ENCODE data around the gene BAIAP3.

The BAIAP3 gene

DNA sequence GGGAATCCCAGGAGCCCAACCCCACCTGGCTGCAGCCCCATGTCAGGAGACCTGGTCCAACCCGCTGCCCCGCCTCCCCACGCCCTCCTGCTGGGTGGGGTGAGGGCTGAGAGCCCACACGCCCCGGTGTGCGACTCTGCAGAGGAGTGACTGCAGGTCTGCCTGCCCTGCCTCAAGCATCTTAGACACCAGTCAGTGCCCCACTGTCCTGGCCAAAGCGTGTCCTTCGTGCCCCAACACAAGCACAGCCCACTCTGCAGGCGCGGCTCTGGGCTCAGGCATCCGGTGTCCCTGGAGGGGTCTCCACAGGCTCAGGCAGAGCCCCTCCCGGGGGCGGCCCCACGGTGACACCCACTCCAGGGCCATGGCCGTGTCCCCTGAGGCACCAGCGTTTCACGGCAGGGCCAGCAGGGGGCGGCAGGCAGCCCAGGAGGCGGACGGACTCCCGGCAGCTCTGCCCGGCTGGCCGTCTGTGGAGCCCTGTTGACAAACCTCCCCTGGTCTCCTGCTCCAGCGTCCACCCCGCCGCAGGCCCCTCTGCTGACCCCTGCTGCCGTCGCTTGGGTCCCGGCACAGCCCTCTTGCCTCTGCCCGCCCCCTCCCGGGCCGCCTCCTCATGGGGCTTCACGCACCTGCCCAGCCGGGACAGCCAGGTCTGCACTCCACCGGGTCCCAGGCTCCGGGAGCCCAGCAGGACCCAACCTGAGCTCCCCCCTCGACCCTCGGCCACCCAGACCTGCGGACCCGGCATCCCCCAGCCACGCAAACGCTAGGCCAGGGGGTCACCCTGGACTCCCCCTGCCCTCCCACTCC, 32.6 kb upstream of the BAIAP3 start:
- no peak for DNase-seq

DNA sequence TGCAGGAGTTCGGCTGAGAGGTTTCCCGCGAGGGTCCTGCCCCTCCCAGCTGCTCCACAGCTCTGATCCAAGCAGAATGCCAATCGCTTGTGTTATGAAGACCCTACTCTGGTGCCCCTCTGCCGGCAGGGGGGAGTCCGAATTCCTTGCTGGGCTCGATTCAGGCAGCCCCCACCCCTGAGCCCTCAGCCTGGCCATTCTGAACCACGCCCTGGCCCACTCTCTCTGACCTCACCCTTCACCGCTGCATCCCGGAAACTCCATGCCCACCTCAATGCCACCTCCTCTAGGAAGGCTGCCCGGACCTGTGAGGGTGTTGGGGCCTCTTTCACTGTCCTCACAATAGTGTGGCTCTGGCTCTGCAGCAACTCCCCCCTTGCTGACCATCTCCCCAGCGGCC, 31.9 kb upstream of the BAIAP3 start:
- DNase-seq, result no peak

DNA sequence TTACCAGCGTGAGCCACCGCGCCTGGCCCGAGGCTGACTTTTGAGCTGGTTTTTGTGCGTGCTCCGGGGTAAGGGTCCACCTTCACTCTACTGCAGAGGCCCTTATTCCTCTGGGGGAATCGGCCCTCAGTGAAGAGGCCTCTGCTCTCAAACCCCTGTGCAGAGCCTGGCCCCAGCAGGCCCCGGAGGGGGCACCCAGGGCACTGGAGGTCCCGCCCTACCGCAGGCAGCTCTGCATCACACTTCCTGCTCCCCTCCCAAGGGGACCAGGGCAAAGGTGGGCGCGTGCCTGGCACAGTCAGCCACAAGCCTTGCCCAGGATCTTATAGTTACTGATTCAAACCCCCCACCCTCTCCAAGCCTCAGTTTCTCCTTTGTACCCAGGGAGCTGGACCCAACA, 27.6 kb upstream of the BAIAP3 start:
- no peak for DNase-seq

DNA sequence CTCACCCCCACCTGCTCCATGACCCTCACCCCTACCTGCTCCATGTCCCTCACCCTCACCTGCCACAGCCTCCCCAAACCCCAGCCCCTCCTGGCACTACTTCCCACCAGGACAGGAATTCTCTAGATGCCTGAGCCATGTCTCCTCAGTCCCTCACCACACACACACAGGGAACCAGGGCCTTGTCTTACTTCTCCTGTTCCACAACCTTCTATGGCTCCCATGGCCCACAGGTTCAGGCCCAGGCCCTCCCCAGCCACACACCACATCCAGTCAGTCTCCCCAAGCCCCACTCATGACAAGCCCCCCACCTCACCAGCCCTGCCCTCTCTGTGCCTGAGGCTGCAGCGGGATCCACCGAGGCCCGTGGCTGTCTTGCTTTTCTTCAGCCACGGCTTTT, 27.1 kb upstream of the BAIAP3 start:
- no peak for DNase-seq

DNA sequence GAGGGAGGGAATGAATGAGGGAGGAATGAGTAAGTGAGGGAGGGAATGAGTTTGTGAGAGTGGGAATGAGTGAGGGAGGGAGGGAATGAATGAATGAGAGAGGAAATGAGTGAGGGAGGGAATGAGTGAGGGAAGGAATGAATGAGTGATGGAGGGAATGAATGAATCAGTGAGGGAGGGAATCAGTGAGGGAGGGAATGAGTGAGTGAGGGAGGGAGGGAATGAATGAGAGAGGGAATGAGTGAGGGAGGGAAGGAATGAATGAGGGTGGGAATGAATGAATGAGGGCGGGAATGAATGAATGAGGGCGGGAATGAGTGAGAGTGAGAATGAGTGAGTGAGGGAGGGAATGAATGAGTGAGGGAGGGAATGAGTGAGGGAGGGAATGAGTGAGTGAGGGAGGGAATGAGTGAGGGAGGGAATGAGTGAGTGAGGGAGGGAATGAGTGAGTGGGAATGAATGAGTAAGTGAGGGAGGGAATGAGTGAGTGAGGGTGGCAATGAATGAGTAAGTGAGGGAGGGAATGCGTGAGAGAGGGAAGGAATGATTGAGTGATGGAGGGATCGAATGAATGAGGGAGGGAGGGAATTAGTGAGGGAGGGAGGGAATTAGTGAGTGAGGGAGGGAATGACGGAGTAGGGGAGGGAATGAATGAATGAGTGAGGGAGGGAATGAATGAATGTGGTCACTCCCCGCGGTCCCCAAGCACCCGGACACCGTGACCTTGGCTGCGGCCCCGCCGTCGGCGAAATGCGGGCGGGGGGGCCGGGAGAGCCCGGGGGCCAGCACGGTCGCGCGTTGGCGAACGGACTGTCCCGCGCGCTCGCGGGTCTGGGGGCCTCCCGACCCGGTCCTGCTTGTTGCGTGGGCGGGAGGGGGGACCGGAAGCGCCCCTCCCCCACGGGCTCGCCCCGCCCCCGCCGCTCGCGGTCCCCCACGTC, 25.1 kb upstream of the BAIAP3 start:
- DNase-seq, result no peak

DNA sequence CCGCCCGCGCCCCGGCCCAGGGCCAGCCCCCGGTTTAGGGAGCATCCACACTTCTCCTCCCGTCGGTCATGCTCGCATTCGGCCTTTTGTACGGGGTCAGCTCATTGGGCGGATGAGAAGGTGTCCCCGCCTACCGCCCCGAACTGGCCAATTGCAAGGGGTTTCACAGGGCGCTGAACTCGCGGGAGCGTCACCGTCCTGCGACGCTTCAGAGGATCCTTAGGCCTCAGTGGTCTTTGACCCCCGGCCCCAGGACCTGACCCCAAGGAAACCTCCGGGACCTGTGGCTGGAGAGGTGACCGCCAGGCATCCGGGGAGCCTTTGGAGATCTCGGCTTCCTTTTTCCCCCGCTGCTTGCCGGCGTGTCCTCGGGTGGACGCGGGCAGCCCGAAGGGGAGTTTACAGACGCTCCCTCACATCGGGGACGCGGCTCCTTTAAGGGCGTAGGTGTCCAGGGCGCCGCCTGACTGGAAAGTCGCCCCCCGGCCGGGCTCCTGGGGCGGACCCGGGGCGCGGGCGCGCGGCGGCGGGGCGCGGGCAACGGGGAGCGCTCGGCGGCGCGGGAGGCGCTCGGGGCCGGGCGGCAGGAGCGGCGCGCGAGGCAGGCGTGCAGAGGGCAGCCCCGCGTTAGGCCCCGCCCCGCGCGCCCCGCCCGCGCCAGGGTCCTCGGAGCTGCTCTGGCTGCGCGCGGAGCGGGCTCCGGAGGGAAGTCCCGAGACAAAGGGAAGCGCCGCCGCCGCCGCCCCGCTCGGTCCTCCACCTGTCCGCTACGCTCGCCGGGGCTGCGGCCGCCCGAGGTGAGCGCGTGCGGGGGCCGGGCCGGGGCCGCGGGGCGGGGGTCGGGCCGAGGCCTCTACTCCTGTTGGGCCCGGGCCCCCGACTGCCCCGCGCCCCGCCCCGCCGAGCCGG, 24.2 kb upstream of the BAIAP3 start, which contains the start of gene UBE2I:
UBE2I (plus strand) TSS at position 660 of the 909 bp plus-strand sequence. CDS start 4,395 bp downstream, outside the sequence.
- peak; percentile 85 for DNase-seq

DNA sequence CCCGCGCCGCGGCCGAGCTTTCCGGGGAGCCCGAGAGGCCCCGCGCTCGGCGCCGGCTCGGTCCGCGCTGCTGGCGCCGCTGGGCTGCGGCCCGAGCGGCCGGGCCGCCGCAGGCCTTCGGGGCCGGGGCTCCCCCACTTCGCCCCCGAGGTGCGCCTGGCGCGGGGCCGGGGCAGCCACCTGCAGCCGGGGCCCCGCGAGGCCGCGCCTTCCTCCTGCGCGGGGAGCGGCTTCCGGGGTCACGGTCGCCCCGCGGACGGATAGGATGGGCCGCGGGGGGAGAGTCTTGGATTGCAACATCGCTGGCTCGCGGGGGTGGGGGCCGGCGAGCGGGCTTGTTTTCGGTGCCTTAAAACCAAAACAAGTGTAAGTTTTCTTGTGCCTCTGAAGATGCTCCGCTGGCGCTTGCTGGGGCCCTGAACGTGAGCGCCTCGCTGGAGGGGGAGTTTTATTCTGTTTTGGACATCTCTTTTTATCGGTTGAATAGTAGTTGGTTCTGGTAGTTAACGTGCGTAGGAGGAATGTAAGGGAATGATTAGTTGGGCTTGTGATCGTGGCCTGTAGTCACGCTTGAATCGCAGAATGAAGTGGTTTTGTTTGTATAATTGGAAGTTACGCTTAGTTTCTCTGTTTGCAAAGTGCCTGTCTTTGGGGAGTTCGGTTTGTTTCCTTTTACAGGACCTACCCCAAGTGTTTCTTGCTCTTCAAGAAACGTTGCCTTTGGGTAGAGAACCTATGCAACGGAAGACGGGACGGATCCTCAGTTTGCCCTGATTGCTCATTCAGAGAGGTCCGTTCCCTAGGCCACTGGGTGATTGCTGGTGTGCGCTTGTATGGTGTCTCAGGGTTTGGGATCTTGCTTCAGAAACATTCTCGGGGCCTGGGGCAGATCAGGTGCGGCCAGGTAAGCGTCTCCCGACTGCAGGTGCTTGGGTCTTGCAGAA, 23.3 kb upstream of the BAIAP3 start:
- no peak for DNase-seq

DNA sequence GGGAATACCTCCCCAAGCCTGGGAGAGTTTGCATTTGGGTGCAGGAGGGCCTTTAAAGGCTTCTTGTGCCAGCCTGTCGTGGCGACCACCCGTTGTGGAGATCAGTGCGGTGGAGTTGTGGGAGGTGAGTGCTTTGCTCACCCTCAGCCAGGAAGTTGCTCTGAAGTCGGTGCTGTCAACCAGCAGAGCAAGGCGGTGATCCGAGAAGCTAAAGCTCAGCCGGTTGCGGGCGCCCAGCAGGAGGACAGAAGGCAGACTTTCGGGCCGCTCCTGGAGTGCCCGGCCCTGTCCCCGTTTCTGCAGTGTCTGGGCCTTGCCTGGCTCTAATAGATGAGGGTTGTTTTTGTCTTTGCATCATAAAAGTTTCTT, 22.6 kb upstream of the BAIAP3 start:
- DNase-seq, result no peak

DNA sequence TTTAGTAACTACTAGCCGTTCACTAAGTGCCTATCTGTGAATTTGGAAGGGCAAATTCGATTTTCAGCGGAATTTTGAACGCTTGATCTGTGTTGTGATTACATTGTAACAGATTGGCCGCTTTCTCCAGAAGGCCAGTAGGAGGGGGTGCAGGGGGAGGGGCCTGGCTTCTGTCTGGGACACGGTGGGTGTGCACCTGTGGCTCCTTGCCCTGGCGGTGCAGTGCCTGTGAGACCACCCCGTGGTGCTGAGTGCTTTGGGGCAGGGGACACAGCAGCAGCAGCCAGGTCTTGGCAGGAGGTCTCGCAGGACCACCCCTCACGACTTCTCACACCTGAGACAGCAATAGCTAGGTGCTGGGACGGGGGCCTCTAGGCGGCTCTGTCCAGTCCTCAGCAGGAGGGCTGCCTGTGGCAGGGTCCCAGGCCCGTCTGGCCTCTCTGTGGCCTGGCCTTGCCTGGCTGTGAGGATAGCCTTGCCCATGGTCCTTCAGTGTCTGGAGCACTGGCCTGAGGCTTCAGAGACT, 22.2 kb upstream of the BAIAP3 start:
- no peak for DNase-seq

DNA sequence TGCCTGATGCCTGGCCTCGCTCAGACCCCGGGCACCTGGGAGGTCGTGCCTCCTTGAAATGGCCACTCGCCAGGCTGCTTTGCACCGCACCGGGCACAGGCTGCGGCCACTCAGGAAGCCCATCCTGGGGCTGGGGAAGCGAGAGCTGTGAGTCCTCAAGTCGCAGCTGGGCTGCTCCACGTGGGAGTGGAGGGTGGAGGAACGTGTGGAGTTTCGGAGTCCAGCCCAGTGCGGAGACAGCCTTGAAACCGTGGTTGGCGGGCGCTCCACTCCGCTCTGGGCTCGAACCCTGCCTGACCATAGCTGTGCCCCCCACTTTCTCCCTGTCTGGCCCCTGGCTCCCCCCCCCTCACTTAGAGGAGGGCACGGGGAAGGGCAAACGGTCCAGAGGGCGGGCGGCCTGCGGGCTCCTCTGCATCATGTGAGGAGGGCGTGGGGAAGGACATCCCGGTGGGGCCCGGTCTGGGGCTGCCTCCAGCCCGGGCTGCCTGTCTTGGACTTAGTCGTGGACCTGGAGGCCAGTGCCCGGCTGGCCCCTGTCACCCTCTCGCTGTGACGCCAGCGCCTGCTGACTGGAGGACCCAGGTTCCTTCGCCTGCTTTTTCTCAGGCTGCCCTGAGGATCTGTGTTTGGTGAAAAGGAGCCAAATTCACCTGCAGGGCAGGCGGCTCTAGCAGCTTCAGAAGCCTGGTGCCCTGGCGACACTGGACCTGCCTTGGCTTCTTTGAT, 21.5 kb upstream of the BAIAP3 start:
- no peak for DNase-seq

DNA sequence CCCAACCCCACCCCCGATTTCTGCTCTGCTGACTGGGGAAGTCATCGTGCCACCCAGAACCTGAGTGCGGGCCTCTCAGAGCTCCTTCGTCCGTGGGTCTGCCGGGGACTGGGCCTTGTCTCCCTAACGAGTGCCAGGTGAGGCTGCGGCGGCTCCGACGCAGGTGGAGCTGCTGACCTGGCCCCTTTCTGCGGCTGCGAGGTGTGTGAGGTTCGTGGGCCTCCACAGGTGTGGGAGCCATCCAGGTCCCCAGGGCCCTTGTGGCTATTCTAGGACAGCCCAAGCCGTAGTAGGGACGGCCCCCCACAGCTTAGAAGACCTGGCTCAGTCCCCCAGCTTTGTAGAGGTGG, 21.0 kb upstream of the BAIAP3 start:
- no peak for DNase-seq

DNA sequence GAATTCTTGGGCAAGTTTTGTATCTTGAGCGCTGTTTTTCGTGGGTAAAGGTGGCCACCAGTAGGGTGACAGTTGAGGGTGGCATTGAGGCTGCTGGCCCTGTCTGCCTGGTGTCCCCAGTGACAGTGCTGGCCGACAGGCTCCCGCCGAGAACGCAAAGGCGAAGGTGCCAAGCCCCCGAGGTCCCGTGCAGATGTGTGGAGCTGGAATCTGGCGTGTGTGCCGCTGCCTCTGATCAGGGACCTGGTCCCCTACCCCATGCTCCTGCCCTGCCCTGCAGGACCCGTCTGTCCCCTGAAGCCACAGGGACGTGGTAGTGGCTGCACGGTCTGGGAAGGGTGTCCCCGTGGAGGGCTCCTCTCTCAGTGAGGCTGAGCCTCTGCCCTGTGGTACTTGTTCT, 20.5 kb upstream of the BAIAP3 start:
- DNase-seq, result no peak

DNA sequence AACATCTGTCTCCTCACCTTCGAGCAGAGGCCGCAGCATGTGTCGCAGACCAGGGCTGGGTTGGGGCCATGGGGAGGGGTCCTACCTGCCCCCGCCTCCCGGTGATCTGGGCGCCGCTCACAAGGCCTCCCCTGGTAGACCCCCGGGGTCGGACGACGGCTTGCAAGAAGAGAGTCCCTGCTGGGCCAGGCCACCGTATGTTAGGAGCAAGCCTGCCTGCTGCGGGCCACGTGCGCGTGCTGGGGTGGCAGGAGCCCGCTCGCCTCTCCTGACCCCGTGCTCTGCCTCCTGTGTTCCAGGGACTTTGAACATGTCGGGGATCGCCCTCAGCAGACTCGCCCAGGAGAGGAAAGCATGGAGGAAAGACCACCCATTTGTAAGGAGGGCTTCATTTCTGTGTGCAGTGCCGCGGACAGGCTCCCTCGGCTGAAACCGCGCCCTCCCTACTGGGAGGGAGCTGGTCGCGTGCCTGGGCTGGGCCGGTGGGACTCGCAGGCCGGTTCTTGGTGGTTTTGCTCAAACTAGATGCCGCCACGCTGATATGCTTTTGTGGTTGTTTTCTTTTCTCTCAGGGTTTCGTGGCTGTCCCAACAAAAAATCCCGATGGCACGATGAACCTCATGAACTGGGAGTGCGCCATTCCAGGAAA, 19.6 kb upstream of the BAIAP3 start:
- DNase-seq, result no peak

DNA sequence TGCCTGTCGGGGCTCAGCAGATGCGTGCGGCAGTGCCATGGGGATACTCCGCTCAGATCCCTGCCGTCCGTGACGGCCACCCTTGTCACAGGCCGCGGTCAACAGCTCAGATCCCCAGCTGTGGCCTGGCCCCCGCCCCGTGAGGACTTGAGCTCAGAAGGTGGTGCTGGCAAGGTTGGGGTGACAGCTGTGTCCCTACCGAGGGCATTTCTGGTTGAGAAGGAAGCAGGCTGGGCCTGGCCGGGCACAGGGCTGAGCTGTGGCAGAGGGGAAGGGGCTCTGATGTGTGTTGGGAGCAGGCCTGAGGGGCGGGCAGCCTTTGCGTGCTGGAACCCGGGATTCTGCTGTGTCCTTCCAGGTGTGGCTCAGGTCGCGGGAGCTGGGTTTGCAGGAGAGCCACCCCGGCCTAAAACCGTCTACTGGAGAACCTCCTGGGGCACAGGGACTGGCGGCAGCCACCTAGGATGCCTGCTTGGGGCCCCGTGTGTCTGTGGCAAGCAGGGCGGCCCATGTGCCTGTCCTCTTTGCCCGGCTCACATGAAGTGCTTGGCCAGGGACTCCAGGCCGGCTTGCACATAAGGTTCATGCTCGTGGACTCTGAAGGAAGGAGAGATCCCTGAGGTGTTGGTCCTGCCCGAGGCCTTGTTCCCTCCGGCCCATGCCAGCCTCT, 18.9 kb upstream of the BAIAP3 start:
- no peak for DNase-seq

DNA sequence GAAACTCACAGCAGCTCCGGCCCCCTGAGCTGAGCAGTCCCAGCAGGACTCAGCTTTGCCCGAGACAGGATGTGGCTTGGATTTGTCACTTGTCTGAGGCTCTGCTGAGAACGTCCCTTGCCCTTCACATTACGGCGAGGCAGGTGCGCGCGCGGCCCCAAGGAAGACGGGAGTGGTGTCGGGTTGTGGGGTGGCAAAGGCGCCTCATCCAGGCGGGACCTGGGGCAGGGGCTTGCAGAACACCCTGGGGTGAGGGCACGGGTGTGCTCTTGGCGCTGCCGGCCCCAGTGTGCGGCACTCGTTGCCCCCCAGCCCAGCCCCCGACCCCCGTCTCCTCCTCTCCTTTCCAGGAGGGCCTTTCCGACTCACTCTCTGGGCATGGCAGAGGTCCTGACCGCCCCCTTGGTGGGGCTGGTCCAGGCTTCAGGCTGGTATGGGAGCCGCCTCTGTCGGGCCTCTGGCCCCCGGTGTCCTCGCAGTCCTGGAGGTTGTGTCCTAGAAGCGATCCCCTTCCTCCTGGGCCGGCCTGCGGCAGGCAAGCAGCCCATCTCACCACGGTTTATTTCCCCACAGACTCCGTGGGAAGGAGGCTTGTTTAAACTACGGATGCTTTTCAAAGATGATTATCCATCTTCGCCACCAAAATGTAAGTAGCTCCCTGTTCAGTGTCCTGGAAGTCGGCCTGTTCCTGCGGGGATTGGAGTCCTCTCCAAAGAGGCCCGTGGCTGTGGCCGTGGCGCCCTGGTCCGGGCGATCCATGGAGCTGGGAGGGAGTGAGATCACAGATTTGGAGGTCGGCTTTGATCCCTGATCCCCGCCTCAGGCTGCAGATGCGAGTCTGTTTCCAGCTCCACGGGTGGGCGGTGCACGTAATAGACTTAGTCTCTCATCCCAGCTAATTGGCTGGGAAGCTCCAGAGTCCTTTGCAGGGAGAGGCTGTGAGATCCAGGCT, 18.1 kb upstream of the BAIAP3 start:
- no peak for DNase-seq

DNA sequence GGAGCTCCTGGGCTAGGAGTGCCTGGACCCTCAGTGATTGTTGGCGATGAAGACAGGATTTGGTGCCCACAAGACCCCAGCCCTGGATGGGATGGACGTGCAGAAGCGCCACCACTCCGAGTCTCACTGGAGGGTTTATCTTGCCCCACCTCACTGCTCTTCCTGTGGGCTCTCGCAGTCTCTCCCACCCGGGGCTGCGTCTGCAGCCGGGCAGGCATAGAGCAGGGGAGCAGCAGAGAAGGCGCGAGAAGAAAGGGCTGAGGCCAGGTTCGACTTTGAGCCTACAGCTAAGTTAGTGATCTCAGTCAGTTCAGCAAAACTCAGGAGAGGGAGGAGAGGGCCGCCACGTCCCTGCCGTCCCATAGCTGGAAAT, 17.4 kb upstream of the BAIAP3 start:
- no peak for DNase-seq

DNA sequence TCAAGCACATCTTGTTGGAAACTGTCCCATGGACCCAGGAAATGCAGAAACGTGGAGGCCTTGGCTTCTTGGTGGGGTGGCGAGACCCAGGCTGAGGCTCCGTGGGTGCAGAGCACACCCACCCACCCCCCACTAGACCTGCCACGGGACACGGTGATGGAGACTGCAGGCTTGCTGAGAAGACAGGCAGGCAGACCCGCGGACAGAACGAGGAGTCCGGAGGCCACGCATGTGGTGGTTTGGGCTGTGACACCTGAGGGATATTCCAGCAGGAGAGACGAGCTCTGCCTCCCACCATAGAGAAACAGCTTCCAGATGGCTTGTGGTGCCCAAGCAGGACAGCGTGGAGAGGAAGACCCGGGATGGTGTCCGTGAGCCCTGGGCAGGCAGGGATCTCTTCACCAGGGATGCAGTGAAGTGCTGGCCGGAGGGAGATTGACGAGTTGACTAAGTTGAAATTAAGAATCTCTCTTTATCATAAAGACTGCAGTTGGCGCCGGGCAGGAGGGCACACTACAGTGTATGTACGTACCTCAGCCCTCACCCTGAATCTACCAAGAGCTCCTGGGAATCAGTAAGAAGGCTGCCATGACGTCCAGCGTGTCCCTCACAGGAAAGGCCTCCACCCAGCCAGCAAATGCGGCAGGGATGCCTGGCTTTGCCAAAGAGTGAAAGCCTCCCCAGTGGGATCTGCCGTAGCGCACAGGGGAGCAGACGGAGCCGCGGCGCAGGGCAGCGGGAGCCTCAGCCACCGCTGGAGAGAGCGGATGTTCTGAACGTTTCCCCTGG, 15.8 kb upstream of the BAIAP3 start:
- no peak for DNase-seq

DNA sequence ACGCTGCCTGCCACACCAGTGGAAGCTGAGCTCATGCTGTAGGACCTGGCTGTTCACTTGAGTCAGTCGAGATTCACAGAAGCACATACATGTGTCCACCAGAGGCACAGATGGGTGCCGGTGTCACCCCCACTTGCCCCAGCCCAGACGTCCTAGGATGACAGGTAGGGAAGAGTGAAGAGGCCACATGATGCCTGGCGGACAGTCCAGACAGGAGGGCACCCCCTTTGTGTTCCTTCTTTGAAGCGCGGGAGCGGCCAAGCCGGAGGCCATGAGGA, 15.2 kb upstream of the BAIAP3 start:
- no peak for DNase-seq

All from NCI-H510A (cell line).